WTC11 (cell line): ENCODE results near the gene BRD1. TPM values are rescaled to one million over a fixed set of nuclear protein-coding genes. Genes with fewer than 3 reads are reported as not detected.

Experiments used
- ATAC-seq: fragments of 200-7000 bp; cut with Tn5 transposase; 2 replicates; pipeline ENCODE4 v1.10.0; 2021; ENCODE audit warnings: mild to moderate bottlenecking, moderate library complexity
- CTCF ChIA-PET: fragments of 300-600 bp; sonication (Branson Sonifier 250); formaldehyde crosslinking; loops from one replicate; lab custom pipeline; 2021; ENCODE audit warnings: antibody characterized with exemption; lab: Charles Lee
- POLR2A ChIA-PET: fragments of 350-600 bp; sonication (Branson Sonifier 250); formaldehyde crosslinking; loops from one replicate; lab custom pipeline; 2021; ENCODE audit warnings: antibody characterized with exemption; lab: Charles Lee
- DNase-seq: peaks from one replicate; pipeline ENCODE4 v3.0.0; 2021; ENCODE audit warnings: low spot score
- H3K27ac Mint-ChIP-seq: 2 replicates; pipeline ENCODE4 v1.8.0; 2021; ENCODE audit warnings: mixed read lengths
- H3K27me3 Mint-ChIP-seq: 2 replicates; pipeline ENCODE4 v1.8.0; 2021; ENCODE audit warnings: low read depth, mild to moderate bottlenecking, moderate library complexity, mixed read lengths
- H3K36me3 Mint-ChIP-seq: 2 replicates; pipeline ENCODE4 v1.8.0; 2021; ENCODE audit warnings: mixed read lengths
- H3K4me1 Mint-ChIP-seq: 2 replicates; pipeline ENCODE4 v1.8.0; 2022; ENCODE audit warnings: mixed read lengths
- H3K4me3 Mint-ChIP-seq: 2 replicates; pipeline ENCODE4 v1.8.0; 2021; ENCODE audit warnings: mild to moderate bottlenecking, moderate library complexity, mixed read lengths
- H3K9me3 Mint-ChIP-seq: 2 replicates; pipeline ENCODE4 v1.8.0; 2021; ENCODE audit warnings: mixed read lengths
- AFF4 ChIP-seq: sonication (generic); formaldehyde crosslinking; IDR thresholded peaks from 2 replicates; pipeline ENCODE4 v1.8.1; 2023; ENCODE audit warnings: mild to moderate bottlenecking, missing genetic modification reagents, borderline replicate concordance
- ARID4B ChIP-seq: sonication (generic); formaldehyde crosslinking; IDR thresholded peaks from 2 replicates; pipeline ENCODE4 v1.8.0; 2023; ENCODE audit warnings: missing genetic modification reagents, mild to moderate bottlenecking, borderline replicate concordance
- CTCF ChIP-seq: fragments of 200-600 bp; IDR thresholded peaks from 2 replicates; pipeline ENCODE4 v1.8.0; 2022; ENCODE audit warnings: antibody characterized with exemption
- MXD4 ChIP-seq: fragments of 250-450 bp; sonication (Bioruptor Pico); IDR thresholded peaks from 2 replicates; pipeline ENCODE4 v1.8.0; 2021; ENCODE audit warnings: mild to moderate bottlenecking, moderate library complexity, borderline replicate concordance
- NFYB ChIP-seq: sonication (generic); formaldehyde crosslinking; conservative IDR thresholded peaks from 2 replicates; pipeline ENCODE4 v1.8.0; 2022; ENCODE audit warnings: low read depth, missing genetic modification reagents
- NR2C2 ChIP-seq: sonication (generic); formaldehyde crosslinking; IDR thresholded peaks from 2 replicates; pipeline ENCODE4 v1.8.0; 2022; ENCODE audit warnings: mild to moderate bottlenecking, missing genetic modification reagents
- PREB ChIP-seq: sonication (generic); formaldehyde crosslinking; IDR thresholded peaks from 2 replicates; pipeline ENCODE4 v1.8.1; 2022; ENCODE audit warnings: mild to moderate bottlenecking, missing genetic modification reagents, moderate library complexity, borderline replicate concordance
- RORB ChIP-seq: fragments of 250-450 bp; sonication (Bioruptor Pico); IDR thresholded peaks from 2 replicates; pipeline ENCODE4 v1.9.0; 2021; ENCODE audit warnings: mild to moderate bottlenecking
- SMAD3 ChIP-seq: sonication (generic); formaldehyde crosslinking; IDR thresholded peaks from 2 replicates; pipeline ENCODE4 v1.8.0; 2022; ENCODE audit warnings: missing genetic modification reagents, mild to moderate bottlenecking, borderline replicate concordance
- SP1 ChIP-seq: sonication (generic); formaldehyde crosslinking; conservative IDR thresholded peaks from 2 replicates; pipeline ENCODE4 v1.8.1; 2022; ENCODE audit warnings: missing genetic modification reagents
- TCF7 ChIP-seq: sonication (generic); formaldehyde crosslinking; IDR thresholded peaks from 2 replicates; pipeline ENCODE4 v1.8.0; 2022; ENCODE audit warnings: mild to moderate bottlenecking, low read depth, missing genetic modification reagents, moderate library complexity
- TEAD1 ChIP-seq: sonication (generic); formaldehyde crosslinking; IDR thresholded peaks from 2 replicates; pipeline ENCODE4 v1.8.0; 2022; ENCODE audit warnings: mild to moderate bottlenecking, missing genetic modification reagents
- ZNF138 ChIP-seq: sonication (generic); formaldehyde crosslinking; conservative IDR thresholded peaks from 2 replicates; pipeline ENCODE4 v1.8.1; 2022; ENCODE audit warnings: mild to moderate bottlenecking, moderate library complexity, missing genetic modification reagents
- ZNF263 ChIP-seq: sonication (generic); formaldehyde crosslinking; IDR thresholded peaks from 2 replicates; pipeline ENCODE4 v1.8.1; 2022; ENCODE audit warnings: low read depth, mild to moderate bottlenecking, moderate library complexity, missing genetic modification reagents
- total RNA-seq: library from RNA; stranded (reverse); gene quantifications from 3 replicates; pipeline ENCODE4 v1.2.3, GENCODE V29; 2021

BRD1 gene
- total RNA-seq, 1 experiment from 2014 or later: 36.6 TPM

- Mint-ChIP-seq H3K9me3 (no peaks in the 10 kb centered on the region), H3K4me1 (peaks cover 9% of the 10 kb centered on the region), H3K27ac (peak overlapping the region; percentile 54; the same call in 1 of the 2 replicates), H3K4me3 (peak overlapping the region; percentile 56), H3K27me3 (peaks cover 17% of the 10 kb centered on the region), H3K36me3 (no peaks in the 10 kb centered on the region)
- peak; percentile 98 for ATAC-seq
- ChIA-PET POLR2A (interaction anchor here (1.0 kb wide), 1 partner anchor 174 kb away, joined by 3 read pairs; the partner anchor contains the start of gene IL17REL), CTCF (interaction anchor here (0.7 kb wide), 1 partner anchor 62 kb away, joined by 3 read pairs; no protein-coding TSS in a partner anchor)
- no peak for TF ChIP-seq TEAD1 (CRISPR knock-in tag)
- 0 out of 2 replicates have a peak, but pooled peaks have one; percentile 28 for TF ChIP-seq SP1 (CRISPR knock-in tag)
- peak; percentile 58 for DNase-seq
Measured at GRCh38 chr22:49838771-49839717, 11.4 kb upstream of the BRD1 start.

- TF ChIP-seq NFYB (CRISPR knock-in tag) (no peak), RORB (CRISPR knock-in tag) (no peak), PREB (CRISPR knock-in tag) (no peak), ARID4B (CRISPR knock-in tag) (no peak), SMAD3 (CRISPR knock-in tag) (no peak), MXD4 (CRISPR knock-in tag) (no peak), TCF7 (CRISPR knock-in tag) (no peak), ZNF263 (CRISPR knock-in tag) (no peak), ZNF138 (CRISPR knock-in tag) (no peak), AFF4 (CRISPR knock-in tag) (no peak), CTCF (no peak), NR2C2 (CRISPR knock-in tag) (no peak)
- Mint-ChIP-seq H3K4me3 (no peak overlapping the region), H3K9me3 (peaks cover 32% of the 10 kb centered on the region), H3K27ac (no peak overlapping the region), H3K27me3 (peaks cover 42% of the 10 kb centered on the region), H3K36me3 (peaks cover 20% of the 10 kb centered on the region), H3K4me1 (no peaks in the 10 kb centered on the region)
- DNase-seq: no peak
- ATAC-seq: no peak
- CTCF ChIA-PET: no interaction called here
- POLR2A ChIA-PET: interaction anchor here (0.8 kb wide), 1 partner anchor 259 kb away, joined by 3 read pairs; no protein-coding TSS in a partner anchor
Measured at GRCh38 chr22:49833340-49834007, 5.8 kb upstream of the BRD1 start.
